PFSK-1 (cell line): ENCODE data around the gene URGCP.

Experiments used
- FOXP2 ChIP-seq: optimal IDR thresholded peaks from 2 replicates; pipeline ENCODE3; 2011; ENCODE audit warnings: borderline replicate concordance, control low read depth, inconsistent platforms; ENCODE audit not compliant: insufficient read depth; ENCODE audit errors: extremely low read length, extremely low read depth
- POLR2AphosphoS5 ChIP-seq: IDR thresholded peaks from 2 replicates; pipeline ENCODE4 v1.6.1; 2012; ENCODE audit warnings: low read depth, mild to moderate bottlenecking, control low read depth, low read length, moderate library complexity
- REST ChIP-seq, 2 experiments: IDR thresholded peaks; 2 replicates each; pipeline versions ENCODE4 v1.6.1 to v1.8.0; 2011 to 2012; ENCODE audit warnings: low read depth in 2 of 2, low read length in 2 of 2, control low read depth in 1 of 2, inconsistent platforms in 1 of 2, mild to moderate bottlenecking in 1 of 2, moderate library complexity in 1 of 2; ENCODE audit not compliant: insufficient read depth in 1 of 2
- SIN3A ChIP-seq: IDR thresholded peaks from 2 replicates; pipeline ENCODE4 v1.6.1; 2012; ENCODE audit warnings: mild to moderate bottlenecking, low read length, moderate library complexity, borderline replicate concordance; ENCODE audit not compliant: insufficient read depth
- TAF1 ChIP-seq: IDR thresholded peaks from 2 replicates; pipeline ENCODE4 v1.6.1; 2012; ENCODE audit warnings: low read length, control low read depth, borderline replicate concordance; ENCODE audit not compliant: insufficient read depth

The URGCP gene

GRCh38 chr7:43922726-43923125 lies 16.3 kb upstream of the URGCP start:
- TF ChIP-seq REST (IDR thresholded peaks at IDR 0.05; ENCODE audit: insufficient read depth in 1 of 2, low read depth in 2 of 2, low read length in 2 of 2), result no peak
- no peak for TF ChIP-seq FOXP2
- TF ChIP-seq SIN3A, result no peak
- no peak for TF ChIP-seq POLR2AphosphoS5
- no peak for TF ChIP-seq TAF1

GRCh38 chr7:43921423-43921822 lies 15.0 kb upstream of the URGCP start:
- no peak for TF ChIP-seq POLR2AphosphoS5
- no peak for TF ChIP-seq REST (IDR thresholded peaks at IDR 0.05; ENCODE audit: insufficient read depth in 1 of 2, low read depth in 2 of 2, low read length in 2 of 2)
- TF ChIP-seq SIN3A, result no peak
- TF ChIP-seq TAF1, result no peak
- TF ChIP-seq FOXP2, result no peak

- TF ChIP-seq FOXP2 (no peak), POLR2AphosphoS5 (no peak), SIN3A (no peak), TAF1 (no peak), REST (IDR thresholded peaks at IDR 0.05; ENCODE audit: insufficient read depth in 1 of 2, low read depth in 2 of 2, low read length in 2 of 2) (no peak)
These were observed 9.5 kb upstream of the URGCP start for GRCh38 chr7:43915907-43916306.

- TF ChIP-seq POLR2AphosphoS5 (no peak), REST (IDR thresholded peaks at IDR 0.05; ENCODE audit: insufficient read depth in 1 of 2, low read depth in 2 of 2, low read length in 2 of 2) (no peak), SIN3A (no peak), TAF1 (no peak)
These were observed 8.4 kb upstream of the URGCP start for GRCh38 chr7:43914795-43915194.

GRCh38 chr7:43905956-43906330 lies 453 bp downstream of the URGCP start:
- TF ChIP-seq POLR2AphosphoS5, result no peak
- peak; percentile 32; the same call in 1 of the 2 replicates for TF ChIP-seq SIN3A
